ENCODE results near the gene ACTN4.

GRCh38 chr19:38617283-38617763 is 30.1 kb upstream of the ACTN4 start:
- TF ChIP-seq CTCF (IDR thresholded peaks at IDR 0.05) (no peak), ZFX (IDR thresholded peaks at IDR 0.05; ENCODE audit: borderline replicate concordance) (no peak)
